GM20000 (cell line): Measurements from ENCODE around the gene LEP.
"Not testable (repeated sequence)": the region's sequence is repeated elsewhere in the genome, so short reads cannot be mapped to it uniquely, and the experiment has no call there.

Source experiments
- DNase-seq: peaks from one replicate; pipeline ENCODE4 v3.0.0; 2012; ENCODE audit warnings: low spot score
- TF ChIP-seq, protein P1 (sequence below): IDR thresholded peaks from 2 replicates; pipeline ENCODE4 v1.5.1; 2012; ENCODE audit warnings: mild to moderate bottlenecking, control low read depth; ENCODE audit errors: extremely low read depth, missing control alignments

Gene LEP

DNA sequence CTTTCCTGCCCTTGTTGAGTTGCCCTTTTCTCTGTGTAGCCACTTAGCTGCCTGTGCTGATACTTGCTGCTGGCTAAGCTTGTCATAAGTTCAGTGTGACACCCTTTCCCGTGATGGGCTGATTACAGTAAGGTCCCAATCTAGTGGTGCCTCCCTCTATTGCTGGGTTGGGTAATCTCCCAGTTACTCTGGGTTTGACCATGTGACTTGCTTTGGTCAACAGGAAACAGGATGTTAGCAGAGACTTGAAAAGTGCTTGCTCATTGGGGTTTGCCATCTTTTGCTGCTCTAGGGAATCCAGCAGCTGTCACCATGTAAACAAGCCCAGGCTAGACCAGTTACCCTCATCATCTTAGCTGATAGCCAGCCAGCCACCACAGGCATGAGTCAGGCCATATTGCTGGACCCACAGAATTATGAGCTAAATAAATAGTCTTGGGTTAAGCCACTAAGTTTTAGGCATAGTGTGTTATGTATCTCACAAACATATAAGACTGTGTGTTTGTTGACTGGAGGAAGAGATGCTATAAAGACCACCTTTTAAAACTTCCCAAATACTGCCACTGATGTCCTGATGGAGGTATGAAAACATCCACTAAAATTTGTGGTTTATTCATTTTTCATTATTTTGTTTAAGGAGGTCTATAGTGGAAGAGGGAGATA, 4.0 kb upstream of the LEP start:
- no peak for DNase-seq
- TF ChIP-seq, protein P1, sequence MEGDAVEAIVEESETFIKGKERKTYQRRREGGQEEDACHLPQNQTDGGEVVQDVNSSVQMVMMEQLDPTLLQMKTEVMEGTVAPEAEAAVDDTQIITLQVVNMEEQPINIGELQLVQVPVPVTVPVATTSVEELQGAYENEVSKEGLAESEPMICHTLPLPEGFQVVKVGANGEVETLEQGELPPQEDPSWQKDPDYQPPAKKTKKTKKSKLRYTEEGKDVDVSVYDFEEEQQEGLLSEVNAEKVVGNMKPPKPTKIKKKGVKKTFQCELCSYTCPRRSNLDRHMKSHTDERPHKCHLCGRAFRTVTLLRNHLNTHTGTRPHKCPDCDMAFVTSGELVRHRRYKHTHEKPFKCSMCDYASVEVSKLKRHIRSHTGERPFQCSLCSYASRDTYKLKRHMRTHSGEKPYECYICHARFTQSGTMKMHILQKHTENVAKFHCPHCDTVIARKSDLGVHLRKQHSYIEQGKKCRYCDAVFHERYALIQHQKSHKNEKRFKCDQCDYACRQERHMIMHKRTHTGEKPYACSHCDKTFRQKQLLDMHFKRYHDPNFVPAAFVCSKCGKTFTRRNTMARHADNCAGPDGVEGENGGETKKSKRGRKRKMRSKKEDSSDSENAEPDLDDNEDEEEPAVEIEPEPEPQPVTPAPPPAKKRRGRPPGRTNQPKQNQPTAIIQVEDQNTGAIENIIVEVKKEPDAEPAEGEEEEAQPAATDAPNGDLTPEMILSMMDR: no peak

DNA sequence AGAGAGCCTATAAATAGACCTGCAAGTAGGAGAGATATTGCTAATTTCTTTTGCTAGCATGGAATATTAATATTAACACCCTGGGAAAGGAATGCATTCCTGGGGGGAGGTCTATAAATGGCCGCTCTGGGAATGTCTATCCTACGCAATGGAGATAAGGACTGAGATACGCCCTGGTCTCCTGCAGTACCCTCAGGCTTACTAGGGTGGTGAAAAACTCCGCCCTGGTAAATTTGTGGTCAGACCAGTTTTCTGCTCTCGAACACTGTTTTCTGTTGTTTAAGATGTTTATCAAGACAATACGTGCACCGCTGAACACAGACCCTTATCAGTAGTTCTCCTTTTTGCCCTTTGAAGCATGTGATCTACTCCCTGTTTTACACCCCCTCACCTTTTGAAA, 1.9 kb upstream of the LEP start:
- not testable (repeated sequence) for DNase-seq

DNA sequence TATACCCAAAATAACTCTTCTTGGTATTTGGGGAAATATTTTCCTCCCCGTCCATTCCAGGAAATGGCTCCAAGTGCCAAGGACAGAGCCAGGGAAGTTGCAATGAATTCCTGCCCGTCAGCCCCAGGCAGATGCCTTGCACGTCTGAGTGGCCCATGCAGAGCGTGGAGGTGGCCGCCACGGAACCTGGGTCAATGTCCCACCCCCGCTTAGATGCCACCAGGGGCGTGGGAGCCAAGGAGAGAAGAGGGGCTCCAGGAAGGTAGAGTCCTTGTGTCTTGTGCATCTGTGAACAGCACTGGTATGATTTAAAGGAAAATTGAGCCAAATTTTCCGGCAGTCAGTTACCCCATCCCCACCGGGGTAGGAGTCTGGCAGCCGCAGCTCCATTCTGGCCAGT, 1.6 kb downstream of the LEP start:
- TF ChIP-seq, protein P1: no peak
- DNase-seq: no peak

DNA sequence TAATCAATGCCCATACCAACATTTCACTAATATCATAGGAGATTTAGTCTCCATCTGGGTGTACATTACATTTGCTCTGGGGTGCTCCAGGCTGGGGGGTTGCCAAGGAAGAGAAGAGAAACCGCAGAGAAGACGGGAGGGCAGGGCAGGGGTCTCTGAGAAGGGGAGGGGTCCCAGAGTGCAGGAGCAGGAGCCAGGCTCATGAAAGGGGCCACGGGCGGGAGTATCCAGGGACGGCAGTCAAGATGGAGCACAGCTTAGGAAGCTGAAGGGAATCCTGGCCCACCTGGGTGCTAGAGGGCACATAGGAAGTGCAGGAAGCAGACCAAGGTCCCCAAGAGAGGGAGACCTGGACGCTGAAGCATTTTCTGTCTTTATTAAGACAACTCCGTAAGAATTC, 2.2 kb downstream of the LEP start:
- no peak for DNase-seq
- TF ChIP-seq, protein P1: no peak

DNA sequence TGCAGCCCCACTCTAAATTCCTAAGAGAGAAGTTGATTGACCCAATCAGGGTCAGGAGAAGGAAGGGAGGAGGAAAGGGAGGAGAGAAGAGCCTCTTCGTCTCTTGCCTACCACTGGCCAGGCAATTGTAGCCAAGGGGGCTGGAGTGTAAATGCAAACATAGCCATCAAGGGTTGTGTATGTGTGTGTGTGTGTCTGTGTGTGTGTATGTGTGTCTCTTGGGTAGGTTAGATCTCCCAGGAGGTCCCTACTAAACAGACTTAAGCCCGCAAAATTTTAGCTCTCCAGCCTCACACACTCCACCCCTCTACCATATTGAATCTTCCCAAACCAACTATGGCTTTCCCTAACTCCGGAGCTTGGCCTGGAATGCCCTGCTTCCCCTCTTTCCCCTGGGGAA, 3.8 kb downstream of the LEP start:
- DNase-seq: no peak
- TF ChIP-seq, protein P1: no peak

DNA sequence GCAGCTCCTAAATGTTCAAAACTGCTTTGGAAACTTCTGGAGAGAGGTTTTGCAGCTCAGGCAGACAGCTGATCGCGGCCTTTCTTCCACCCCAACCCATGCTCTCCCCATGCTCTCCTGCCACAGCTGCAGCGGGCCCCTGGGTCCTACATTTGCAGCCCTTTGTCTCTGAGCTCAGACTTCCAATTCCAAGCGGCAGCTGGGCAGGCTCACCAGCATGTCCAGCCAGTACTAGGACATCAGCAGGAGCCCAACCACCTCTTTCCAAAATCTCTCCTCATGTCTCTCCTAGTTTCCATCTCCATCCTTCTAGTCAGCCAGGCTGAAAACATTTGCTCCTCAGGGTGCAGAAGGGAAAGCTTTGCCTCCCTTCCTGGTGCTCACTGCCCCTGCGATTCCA, 6.0 kb downstream of the LEP start:
- DNase-seq: no peak
- TF ChIP-seq, protein P1: no peak

DNA sequence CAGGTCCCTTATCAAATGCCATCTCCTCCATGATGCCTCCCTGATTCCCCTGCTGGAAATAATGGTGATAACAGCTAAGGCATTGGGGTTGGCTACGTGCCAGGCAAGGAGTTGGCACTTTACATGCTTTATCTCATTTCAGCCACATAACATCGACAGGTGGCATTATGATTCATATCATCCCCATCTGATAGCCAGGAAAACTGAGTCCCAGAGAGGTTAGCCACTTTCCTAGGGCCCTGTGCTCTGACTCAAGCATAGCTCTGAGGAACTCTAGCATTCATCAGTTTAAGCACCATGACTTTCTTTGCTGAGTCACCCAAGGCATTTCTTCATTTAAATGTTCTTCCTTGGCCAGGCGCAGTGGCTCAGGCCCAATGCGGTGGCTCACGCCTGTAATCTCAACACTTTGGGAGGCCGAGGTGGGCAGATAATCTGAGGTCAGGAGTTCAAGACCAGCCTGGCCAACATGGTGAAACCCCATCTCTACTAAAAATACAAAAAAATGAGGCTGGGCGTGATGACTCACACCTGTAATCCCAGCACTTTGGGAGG, 6.6 kb downstream of the LEP start:
- TF ChIP-seq, protein P1: no peak
- no peak for DNase-seq

DNA sequence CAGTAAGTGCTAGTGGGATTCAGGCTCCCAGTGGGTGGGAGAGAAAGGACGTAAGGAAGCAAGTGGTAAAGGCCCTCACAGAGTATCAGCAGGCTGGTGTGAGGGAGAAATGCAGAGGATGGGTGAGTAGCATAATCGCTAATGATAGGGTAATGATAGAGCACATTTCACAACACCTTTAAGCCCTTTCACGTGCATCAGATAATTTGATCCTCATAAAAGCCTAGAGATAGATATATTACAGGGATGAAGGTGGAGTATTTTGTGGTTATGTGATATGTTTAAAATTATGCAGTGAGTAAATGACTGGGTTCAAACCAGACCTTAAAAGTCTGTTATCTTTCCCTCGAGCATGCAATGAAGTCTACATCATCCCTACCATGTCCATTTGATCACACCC, 10.3 kb downstream of the LEP start:
- TF ChIP-seq, protein P1: no peak
- DNase-seq: no peak
